ENCODE results near the gene UBE4B. TPM values are rescaled to one million over a fixed set of nuclear protein-coding genes. Genes with fewer than 3 reads are reported as not detected.

Gene UBE4B
- polyA plus RNA-seq, 4 donors: 47.9 to 60.4 (median 53.0) TPM

- no peak for DNase-seq (ENCODE audit: low read depth in 4 of 4, low spot score in 2 of 4)
These were observed 136.3 kb downstream of the UBE4B start for GRCh38 chr1:10168912-10169514.

GRCh38 chr1:10170239-10170574, 137.4 kb downstream of the UBE4B start:
- no peak for DNase-seq (ENCODE audit: low read depth in 4 of 4, low spot score in 2 of 4)

- no peak for DNase-seq (ENCODE audit: low read depth in 4 of 4, low spot score in 2 of 4)
These were observed 138.5 kb downstream of the UBE4B start for GRCh38 chr1:10171105-10171767.

GRCh38 chr1:10171995-10172669, 139.4 kb downstream of the UBE4B start:
- DNase-seq (ENCODE audit: low read depth in 4 of 4, low spot score in 2 of 4): no peak

- no peak for DNase-seq (ENCODE audit: low read depth in 4 of 4, low spot score in 2 of 4)
These were observed 140.8 kb downstream of the UBE4B start for GRCh38 chr1:10173582-10173981.

GRCh38 chr1:10177876-10178275, 145.1 kb downstream of the UBE4B start:
- no peak for DNase-seq (ENCODE audit: low read depth in 4 of 4, low spot score in 2 of 4)

GRCh38 chr1:10178597-10179405, 146.0 kb downstream of the UBE4B start:
- DNase-seq (ENCODE audit: low read depth in 4 of 4, low spot score in 2 of 4): no peak

GRCh38 chr1:10179406-10180091, 146.8 kb downstream of the UBE4B start:
- DNase-seq (ENCODE audit: low read depth in 4 of 4, low spot score in 2 of 4): no peak

GRCh38 chr1:10181154-10181553, 148.4 kb downstream of the UBE4B start:
- no peak for DNase-seq (ENCODE audit: low read depth in 4 of 4, low spot score in 2 of 4)

- no peak for DNase-seq (ENCODE audit: low read depth in 4 of 4, low spot score in 2 of 4)
These were observed 153.0 kb downstream of the UBE4B start for GRCh38 chr1:10185759-10186158.

- DNase-seq (ENCODE audit: low read depth in 4 of 4, low spot score in 2 of 4): no peak
These were observed 153.7 kb downstream of the UBE4B start for GRCh38 chr1:10186331-10187025.

- no peak for DNase-seq (ENCODE audit: low read depth in 4 of 4, low spot score in 2 of 4)
These were observed 154.2 kb downstream of the UBE4B start for GRCh38 chr1:10187026-10187334.

GRCh38 chr1:10188133-10188650, 155.4 kb downstream of the UBE4B start:
- DNase-seq (ENCODE audit: low read depth in 4 of 4, low spot score in 2 of 4): no peak

GRCh38 chr1:10189659-10190058, 156.9 kb downstream of the UBE4B start:
- no peak for DNase-seq (ENCODE audit: low read depth in 4 of 4, low spot score in 2 of 4)

GRCh38 chr1:10192263-10192662, 159.5 kb downstream of the UBE4B start:
- DNase-seq (ENCODE audit: low read depth in 4 of 4, low spot score in 2 of 4): no peak

- no peak for DNase-seq (ENCODE audit: low read depth in 4 of 4, low spot score in 2 of 4)
These were observed 160.5 kb downstream of the UBE4B start for GRCh38 chr1:10193288-10193687.

- no peak for DNase-seq (ENCODE audit: low read depth in 4 of 4, low spot score in 2 of 4)
These were observed 162.8 kb downstream of the UBE4B start for GRCh38 chr1:10195570-10195969.

GRCh38 chr1:10196976-10197375, 164.2 kb downstream of the UBE4B start:
- DNase-seq (ENCODE audit: low read depth in 4 of 4, low spot score in 2 of 4): no peak

GRCh38 chr1:10200620-10201019, 167.9 kb downstream of the UBE4B start:
- no peak for DNase-seq (ENCODE audit: low read depth in 4 of 4, low spot score in 2 of 4)

- no peak for DNase-seq (ENCODE audit: low read depth in 4 of 4, low spot score in 2 of 4)
These were observed 171.4 kb downstream of the UBE4B start for GRCh38 chr1:10204003-10204642.

Data from left renal cortex interstitium (tissue), 4 donors.